GDM1 (cell line): ENCODE measurements around the gene GBP2.

Source experiments
- DNase-seq: peaks from one replicate; lab custom pipeline; 2025; lab: John Stamatoyannopoulos, UW

The GBP2 gene

DNA sequence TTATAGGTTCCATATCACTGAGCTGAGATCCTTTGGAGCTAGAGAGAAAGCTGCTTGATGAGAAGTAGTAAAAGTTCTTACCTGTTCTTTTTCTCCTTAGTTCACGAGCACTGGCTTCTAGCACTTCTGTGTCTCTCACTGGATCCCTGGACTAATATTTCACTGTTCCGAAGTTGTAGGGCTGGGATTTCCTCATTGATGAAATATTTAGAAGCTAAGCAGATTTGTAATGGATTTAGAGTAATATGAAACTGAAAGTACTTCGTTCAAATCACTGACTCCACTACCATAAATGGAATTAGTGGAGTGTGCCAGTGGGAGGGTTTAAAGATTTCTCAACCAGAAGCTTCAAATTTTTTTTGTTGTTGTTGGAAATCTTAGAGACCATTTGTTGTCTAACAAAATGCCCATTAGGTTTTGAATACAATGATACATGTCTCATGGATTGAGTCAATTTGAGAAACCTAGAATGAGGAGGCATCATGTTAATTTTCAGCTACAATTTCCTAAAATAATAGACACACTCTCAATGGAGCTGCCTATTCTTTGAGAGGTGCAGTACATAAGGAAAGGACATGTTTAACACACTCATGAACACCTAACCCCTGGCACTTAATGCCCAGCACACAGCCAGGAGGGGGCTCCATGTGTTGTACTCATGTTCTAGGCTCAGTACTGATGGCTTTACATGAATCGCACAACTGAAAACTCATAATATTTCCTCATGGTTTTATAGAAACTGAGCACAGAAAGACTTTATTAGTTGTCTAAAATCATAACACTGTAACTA lies 60.6 kb downstream of the GBP2 start, which contains the start of gene GBP1:
GBP1 (minus strand) TSS at position 130 of the 790 bp plus-strand sequence. CDS start 1,974 bp downstream, outside the sequence.
- no peak for DNase-seq

DNA sequence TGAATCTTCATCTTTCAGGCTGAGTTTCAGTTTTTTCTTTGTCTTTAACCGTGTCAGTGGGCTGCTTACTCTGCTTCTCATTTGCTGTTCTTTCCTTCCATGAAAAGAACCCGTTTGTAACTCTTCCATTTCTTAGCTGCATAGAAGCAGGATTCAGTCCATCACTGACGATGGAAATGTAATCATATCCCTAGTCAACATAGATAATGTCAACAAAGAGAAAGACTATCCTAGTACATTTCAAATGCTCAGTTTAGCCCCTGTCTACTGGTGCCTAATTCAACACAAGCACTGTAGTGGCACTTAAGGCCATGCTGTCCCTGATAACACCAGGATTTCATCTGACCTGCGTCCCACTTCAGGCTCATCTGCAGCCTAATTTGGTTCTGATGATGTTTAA lies 61.3 kb downstream of the GBP2 start:
- no peak for DNase-seq

DNA sequence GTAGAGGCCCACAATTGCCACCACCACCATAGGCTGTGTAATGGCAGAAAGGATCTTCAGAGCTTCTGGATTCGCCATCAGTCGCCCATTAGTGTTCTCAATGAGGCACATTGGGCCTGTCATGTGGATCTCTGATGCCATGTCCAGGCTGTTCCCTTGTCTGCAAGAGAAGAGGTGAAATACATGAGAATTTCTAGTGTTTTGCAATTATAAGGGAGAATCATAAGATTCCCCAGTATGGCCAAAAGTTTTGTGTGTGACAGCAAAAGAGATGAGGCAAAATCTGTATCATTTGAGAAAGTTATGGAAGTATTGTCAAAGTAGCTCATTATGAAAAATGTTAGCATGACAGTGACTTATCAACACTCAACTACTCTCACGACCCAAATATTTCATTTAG lies 62.8 kb downstream of the GBP2 start:
- DNase-seq, result no peak

DNA sequence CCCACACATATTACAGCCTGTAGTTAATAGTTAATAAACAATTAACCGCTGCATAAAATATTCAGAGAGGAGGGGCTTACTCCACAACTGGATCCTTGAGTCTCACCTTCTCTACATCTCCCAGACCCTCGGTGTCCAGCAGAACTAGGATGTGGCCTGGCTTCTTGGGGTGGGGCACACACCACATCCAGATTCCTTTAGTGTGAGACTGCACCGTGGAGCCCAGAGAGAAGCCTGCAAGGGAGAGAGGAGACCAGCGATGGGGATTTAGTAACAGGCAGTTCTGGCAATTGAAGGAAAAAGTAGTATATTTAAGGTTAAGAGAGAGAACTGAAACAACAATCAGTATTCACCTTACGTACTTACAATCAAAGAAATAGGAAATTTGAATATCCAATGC lies 65.8 kb downstream of the GBP2 start:
- no peak for DNase-seq
